K562 (cell line): ENCODE results near the gene NUP205. TPM values are rescaled to one million over a fixed set of nuclear protein-coding genes. Genes with fewer than 3 reads are reported as not detected.

Experiments
- BHLHE40 ChIP-seq: IDR thresholded peaks from 2 replicates; pipeline ENCODE4 v1.6.1; 2011; ENCODE audit warnings: low read length, improper control_type of control experiment
- ELF4 ChIP-seq: fragments of 450-650 bp; formaldehyde crosslinking; IDR thresholded peaks from 2 replicates; pipeline ENCODE4 v1.4.0; 2022; ENCODE audit warnings: missing genetic modification characterization
- IRF1 ChIP-seq: sonication (generic); formaldehyde crosslinking; IDR thresholded peaks from 2 replicates; pipeline ENCODE4 v1.8.0; 2022; ENCODE audit warnings: missing genetic modification reagents, mild to moderate bottlenecking, borderline replicate concordance
- MAFG ChIP-seq: fragments of 450-650 bp; conservative IDR thresholded peaks from 2 replicates; pipeline ENCODE4 v1.6.1; 2016; ENCODE audit warnings: missing genetic modification characterization, missing compliant biosample characterization
- MIER1 ChIP-seq: fragments of 450-650 bp; IDR thresholded peaks from 2 replicates; pipeline ENCODE4 v1.6.1; 2016; ENCODE audit warnings: antibody characterized with exemption, mild to moderate bottlenecking, low read depth
- NFRKB ChIP-seq: fragments of 450-650 bp; IDR thresholded peaks from 2 replicates; pipeline ENCODE4 v1.6.1; 2016; ENCODE audit warnings: low read depth
- PTBP1 ChIP-seq: fragments of 200-400 bp; formaldehyde crosslinking; IDR thresholded peaks from 2 replicates; pipeline ENCODE4 v1.6.1; 2017; ENCODE audit warnings: low read depth, low read length
- REST ChIP-seq, 2 experiments: fragments of 450-650 bp; formaldehyde crosslinking in 1 of 2; IDR thresholded peaks; 2 replicates each; pipeline versions ENCODE4 v1.4.0 to v1.6.1; 2014 to 2020; ENCODE audit warnings: mild to moderate bottlenecking in 2 of 2, borderline replicate concordance in 1 of 2, low read depth in 1 of 2
- SMC3 ChIP-seq: conservative IDR thresholded peaks from 2 replicates; pipeline ENCODE4 v1.6.1; 2011; ENCODE audit warnings: low read depth, low read length, improper control_type of control experiment; ENCODE audit not compliant: insufficient read depth
- WHSC1 ChIP-seq: IDR thresholded peaks from one replicate; pipeline ENCODE4 v1.6.1; 2012; ENCODE audit warnings: low read length, control low read depth, inconsistent platforms
- ZBTB1 ChIP-seq: sonication (generic); formaldehyde crosslinking; IDR thresholded peaks from 2 replicates; pipeline ENCODE4 v1.8.1; 2023; ENCODE audit warnings: missing genetic modification reagents, low read depth, mild to moderate bottlenecking, borderline replicate concordance
- ZKSCAN8 ChIP-seq: fragments of 200-800 bp; sonication (Bioruptor generic); IDR thresholded peaks from 2 replicates; pipeline ENCODE4 v1.6.1; 2016; ENCODE audit warnings: missing genetic modification characterization, missing compliant biosample characterization
- ZNF224 ChIP-seq: sonication (generic); formaldehyde crosslinking; IDR thresholded peaks from 2 replicates; pipeline ENCODE4 v1.8.0; 2022; ENCODE audit warnings: mild to moderate bottlenecking, missing genetic modification reagents
- ZNF75A ChIP-seq: fragments of 450-650 bp; formaldehyde crosslinking; IDR thresholded peaks from 2 replicates; pipeline ENCODE4 v1.4.0; 2020; ENCODE audit warnings: mild to moderate bottlenecking
- polyA plus RNA-seq, 8 experiments: library from polyadenylated mRNA; depleted of rRNA in 4 of 8; stranded (reverse) in 5 of 8; unstranded in 3 of 8; fragments of >200 nt; fragmentation: Nextera tagmentation in 2 of 8; fragmentation: Illumina TruSeq in 1 of 8; extraction: Ambion mirVana in 2 of 8; extraction: Trizol in 1 of 8; gene quantifications; 2 replicates each; pipeline versions ENCODE4 v1.2.1 to v1.2.3, GENCODE V29; 2011 to 2014; ENCODE audit warnings: inconsistent platforms in 1 of 8, missing spikeins in 1 of 8
- total RNA-seq, 7 experiments: library from RNA; depleted of rRNA in 6 of 7; stranded (reverse); fragments of >200 nt in 6 of 7; fragmentation: Illumina TruSeq in 2 of 7; extraction: Trizol in 2 of 7; gene quantifications; 2 replicates each; pipeline versions ENCODE4 v1.2.1 to v1.2.3, GENCODE V29; 2011 to 2021; ENCODE audit warnings: low replicate concordance in 1 of 7
- TF ChIP-seq, protein P1 (sequence below): fragments of 450-650 bp; IDR thresholded peaks from 2 replicates; pipeline ENCODE4 v1.6.1; 2016; ENCODE audit warnings: missing biosample characterization, missing genetic modification characterization

Gene NUP205
- total and polyA plus RNA-seq, 9 of the 15 experiments (the other 6 are each of a cell fraction or from before 2014, with no cell fraction given), result 101 to 282 (median 193) TPM

DNA sequence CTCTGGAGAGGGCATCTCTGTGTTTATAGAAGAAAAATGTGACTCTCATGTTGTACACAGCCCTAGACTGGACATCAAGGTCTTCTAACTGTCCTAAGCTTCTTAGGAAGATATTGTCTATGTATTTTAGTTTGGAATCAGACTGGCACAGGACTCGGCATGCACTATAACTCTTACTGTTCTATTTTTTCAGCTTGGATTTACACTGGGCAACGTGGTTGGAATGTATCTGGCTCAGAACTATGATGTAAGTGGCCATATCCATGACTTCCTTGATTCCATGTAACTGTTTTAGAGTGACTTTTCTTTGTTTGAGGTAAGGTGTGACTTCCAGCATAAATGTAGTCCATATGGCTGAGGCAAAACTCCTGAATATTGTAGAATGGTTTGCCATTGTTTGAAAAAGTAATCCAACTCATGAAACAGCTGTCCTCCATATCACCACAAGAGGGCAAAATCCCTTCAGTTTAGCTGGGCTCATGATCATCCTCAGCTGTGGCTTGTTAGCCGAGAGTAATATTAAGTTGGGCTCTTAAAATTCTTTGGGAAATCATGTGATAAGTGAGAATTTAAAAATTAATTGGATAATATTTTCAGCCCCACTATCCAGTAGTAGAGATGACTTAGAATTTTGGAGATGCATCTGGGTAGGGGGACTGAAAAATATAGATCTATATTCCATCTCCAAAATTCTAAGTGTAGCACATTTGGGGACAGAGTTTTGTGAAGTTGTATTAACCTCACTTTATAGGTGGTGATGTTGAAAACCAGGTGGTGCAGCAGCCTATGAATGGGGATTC lies 115.0 kb downstream of the NUP205 start (continued):
- TF ChIP-seq ELF4 (CRISPR knock-in tag) (no peak), SMC3 (peak; percentile 74), PTBP1 (no peak), IRF1 (CRISPR knock-in tag) (no peak), NFRKB (no peak), ZKSCAN8 (CRISPR knock-in tag) (no peak), MIER1 (no peak), WHSC1 (no peak), ZBTB1 (CRISPR knock-in tag) (no peak), ZNF75A (CRISPR knock-in tag) (0 out of 2 replicates have a peak, but pooled peaks have one; percentile 42), BHLHE40 (no peak), ZNF224 (CRISPR knock-in tag) (no peak), MAFG (tag) (no peak), REST (IDR thresholded peaks at IDR 0.05; ENCODE audit: borderline replicate concordance) (peak; percentile 62; the same call in 1 of the 2 replicates), REST (CRISPR knock-in tag; IDR thresholded peaks at IDR 0.05; ENCODE audit: low read depth) (no peak)
- TF ChIP-seq, protein P1, sequence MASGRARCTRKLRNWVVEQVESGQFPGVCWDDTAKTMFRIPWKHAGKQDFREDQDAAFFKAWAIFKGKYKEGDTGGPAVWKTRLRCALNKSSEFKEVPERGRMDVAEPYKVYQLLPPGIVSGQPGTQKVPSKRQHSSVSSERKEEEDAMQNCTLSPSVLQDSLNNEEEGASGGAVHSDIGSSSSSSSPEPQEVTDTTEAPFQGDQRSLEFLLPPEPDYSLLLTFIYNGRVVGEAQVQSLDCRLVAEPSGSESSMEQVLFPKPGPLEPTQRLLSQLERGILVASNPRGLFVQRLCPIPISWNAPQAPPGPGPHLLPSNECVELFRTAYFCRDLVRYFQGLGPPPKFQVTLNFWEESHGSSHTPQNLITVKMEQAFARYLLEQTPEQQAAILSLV (tag), result no peak
